CD4-positive, alpha-beta T cell treated with Interleukin-2 at 100 ng/mL for 4 hours (primary cell): ENCODE measurements around the gene CD163L1.
"Not testable (repeated sequence)": the region's sequence is repeated elsewhere in the genome, so short reads cannot be mapped to it uniquely, and the experiment has no call there.

Source experiments
- DNase-seq: peaks from one replicate; pipeline ENCODE4 v3.0.0-alpha.2; 2020; ENCODE audit warnings: low spot score

The CD163L1 gene

GRCh38 chr12:7444076-7444475 lies at the start of gene CD163L1:
Gene CD163L1, minus strand, starts transcription at chr12:7444153. Its CDS starts 26 bp downstream, at chr12:7444127.
- DNase-seq = no peak

GRCh38 chr12:7493006-7493405 lies 49.1 kb upstream of the CD163L1 start:
- DNase-seq = no peak

- DNase-seq = no peak
Measured at GRCh38 chr12:7486512-7486911, 42.6 kb upstream of the CD163L1 start.

- no peak for DNase-seq
Measured at GRCh38 chr12:7485095-7485494, 41.1 kb upstream of the CD163L1 start.

GRCh38 chr12:7483343-7483742 lies 39.4 kb upstream of the CD163L1 start:
- DNase-seq = no peak

- DNase-seq = no peak
Measured at GRCh38 chr12:7479771-7480170, 35.8 kb upstream of the CD163L1 start.

- no peak for DNase-seq
Measured at GRCh38 chr12:7472060-7472459, 28.1 kb upstream of the CD163L1 start.

- peak; percentile 15 for DNase-seq
Measured at GRCh38 chr12:7460375-7461259, 16.7 kb upstream of the CD163L1 start.

GRCh38 chr12:7459973-7460372 lies 16.0 kb upstream of the CD163L1 start:
- DNase-seq = no peak

GRCh38 chr12:7451756-7452155 lies 7.8 kb upstream of the CD163L1 start:
- DNase-seq = no peak

GRCh38 chr12:7450667-7451066 lies 6.7 kb upstream of the CD163L1 start:
- no peak for DNase-seq

- no peak for DNase-seq
Measured at GRCh38 chr12:7448099-7448498, 4.1 kb upstream of the CD163L1 start.

- no peak for DNase-seq
Measured at GRCh38 chr12:7444537-7444936, 584 bp upstream of the CD163L1 start.

- DNase-seq = no peak
Measured at GRCh38 chr12:7441216-7441615, 2.7 kb downstream of the CD163L1 start.

- DNase-seq = peak; percentile 14
Measured at GRCh38 chr12:7439579-7440505, 4.1 kb downstream of the CD163L1 start.

GRCh38 chr12:7438291-7438995 lies 5.5 kb downstream of the CD163L1 start:
- not testable (repeated sequence) for DNase-seq

GRCh38 chr12:7437494-7437893 lies 6.5 kb downstream of the CD163L1 start:
- DNase-seq = not testable (repeated sequence)

GRCh38 chr12:7434670-7435069 lies 9.3 kb downstream of the CD163L1 start:
- no peak for DNase-seq

- no peak for DNase-seq
Measured at GRCh38 chr12:7433276-7433822, 10.6 kb downstream of the CD163L1 start.

GRCh38 chr12:7431993-7432685 lies 11.8 kb downstream of the CD163L1 start:
- DNase-seq = no peak

GRCh38 chr12:7411343-7411742 lies 32.6 kb downstream of the CD163L1 start:
- DNase-seq = no peak
